GM18870 (cell line): ENCODE results near the gene HAUS3.

ENCODE experiments used
- ATAC-seq: cut with Tn5 transposase; IDR thresholded peaks from one replicate; pipeline ENCODE4 v1.9.1; 2021; ENCODE audit warnings: moderate library complexity; ENCODE audit not compliant: unreplicated experiment

HAUS3 gene

GRCh38 chr4:2241410-2242353, at the start of gene HAUS3, which contains the start of gene POLN:
TSS of gene HAUS3 (minus strand) at chr4:2242121. CDS start at chr4:2240946, 1,175 bp downstream.
TSS of gene POLN (minus strand) at chr4:2242121. CDS start at chr4:2229231, 12,890 bp downstream.
- ATAC-seq, result peak; percentile 66

GRCh38 chr4:2290974-2291704, 49.2 kb upstream of the HAUS3 start:
- no peak for ATAC-seq

- ATAC-seq, result no peak
Observed at GRCh38 chr4:2290488-2290887, 48.6 kb upstream of the HAUS3 start.

GRCh38 chr4:2289955-2290333, 48.0 kb upstream of the HAUS3 start:
- no peak for ATAC-seq

- ATAC-seq, result no peak
Observed at GRCh38 chr4:2289311-2289954, 47.5 kb upstream of the HAUS3 start.

- ATAC-seq, result no peak
Observed at GRCh38 chr4:2288051-2288541, 46.2 kb upstream of the HAUS3 start.

- ATAC-seq, result no peak
Observed at GRCh38 chr4:2287594-2287915, 45.6 kb upstream of the HAUS3 start.

GRCh38 chr4:2286904-2287593, 45.1 kb upstream of the HAUS3 start:
- no peak for ATAC-seq

GRCh38 chr4:2285613-2286381, 43.9 kb upstream of the HAUS3 start:
- no peak for ATAC-seq

GRCh38 chr4:2284934-2285612, 43.2 kb upstream of the HAUS3 start:
- ATAC-seq, result no peak

GRCh38 chr4:2284161-2284933, 42.4 kb upstream of the HAUS3 start:
- no peak for ATAC-seq

GRCh38 chr4:2283199-2283711, 41.3 kb upstream of the HAUS3 start:
- no peak for ATAC-seq

GRCh38 chr4:2281575-2282343, 39.8 kb upstream of the HAUS3 start:
- no peak for ATAC-seq

GRCh38 chr4:2280531-2281300, 38.8 kb upstream of the HAUS3 start:
- no peak for ATAC-seq

GRCh38 chr4:2277956-2278355, 36.0 kb upstream of the HAUS3 start:
- ATAC-seq, result no peak

- ATAC-seq, result no peak
Observed at GRCh38 chr4:2276581-2277325, 34.8 kb upstream of the HAUS3 start.
